ENCODE measurements around the gene CDKN1B. TPM values are rescaled to one million over a fixed set of nuclear protein-coding genes. Genes with fewer than 3 reads are reported as not detected.

The CDKN1B gene
- total and polyA plus RNA-seq, 12 donors, result 18.2 to 97.8 (median 60.3) TPM

- TF ChIP-seq POLR2A (IDR thresholded peaks at IDR 0.05), result no peak
- no peak for TF ChIP-seq CTCF (IDR thresholded peaks at IDR 0.05)
- no peak for DNase-seq
- 89 to 98% (median 93%) methylated on average over 2 of the region's 2 CpGs for WGBS, 4 donors
- H3K4me3 ChIP-seq, result no peak overlapping the region
- no peak overlapping the region for H3K27ac ChIP-seq
- intact Hi-C loops (cut with DNase I), result no loop called here
- peaks cover 0 to 1% of the 10 kb centered on the region in 2 donors for H3K4me1 ChIP-seq (replicated peaks in 1 of 2)
- no peaks in the 10 kb centered on the region for H3K9me3 ChIP-seq (replicated peaks in 1 of 3)
- H3K27me3 ChIP-seq, result no peaks in the 10 kb centered on the region
- no peaks in the 10 kb centered on the region for H3K36me3 ChIP-seq (replicated peaks in 1 of 2)
Measured at GRCh38 chr12:12691549-12691948, 25.6 kb upstream of the CDKN1B start.

GRCh38 chr12:12693111-12693671, 24.0 kb upstream of the CDKN1B start:
- no peaks in the 10 kb centered on the region for H3K9me3 ChIP-seq (replicated peaks in 1 of 3)
- WGBS, 4 donors, result 64 to 76% (median 70%) methylated on average over 3 of the region's 3 CpGs
- no peak for DNase-seq
- intact Hi-C loops (cut with DNase I), result no loop called here
- H3K27ac ChIP-seq, result no peak overlapping the region
- no peaks in the 10 kb centered on the region for H3K36me3 ChIP-seq (replicated peaks in 1 of 2)
- H3K27me3 ChIP-seq, result no peaks in the 10 kb centered on the region
- no peak overlapping the region for H3K4me3 ChIP-seq
- H3K4me1 ChIP-seq (replicated peaks in 1 of 2), result peaks cover 0 to 10% of the 10 kb centered on the region in 2 donors
- no peak for TF ChIP-seq POLR2A (IDR thresholded peaks at IDR 0.05)
- no peak for TF ChIP-seq CTCF (IDR thresholded peaks at IDR 0.05)

GRCh38 chr12:12696562-12697383, 20.4 kb upstream of the CDKN1B start:
- peak; percentile 91 to 98 (median 93) for DNase-seq
- 0 to 2% (median 1%) methylated on average over 29 of the region's 29 CpGs for WGBS, 4 donors
- TF ChIP-seq POLR2A (IDR thresholded peaks at IDR 0.05) (peak in 1 of 2 donors; percentile 86), CTCF (IDR thresholded peaks at IDR 0.05) (no peak)
- Histone ChIP-seq H3K36me3 (replicated peaks in 1 of 2) (no peaks in the 10 kb centered on the region), H3K9me3 (replicated peaks in 1 of 3) (no peaks in the 10 kb centered on the region), H3K4me3 (peak overlapping the region in 2 of 4 donors; percentile 49 to 61), H3K27me3 (no peaks in the 10 kb centered on the region), H3K4me1 (replicated peaks in 1 of 2) (peaks cover 0 to 10% of the 10 kb centered on the region in 2 donors), H3K27ac (peak overlapping the region; percentile 70 to 95 (median 90))
- intact Hi-C loops (cut with DNase I), result loop anchor here in 1 of 2 donors (5.0 kb wide), 1 partner anchor 134 kb away; the partner anchor contains the start of gene DUSP16

GRCh38 chr12:12699345-12699744, 17.8 kb upstream of the CDKN1B start:
- no peak for TF ChIP-seq POLR2A (IDR thresholded peaks at IDR 0.05)
- 73 to 85% (median 79%) methylated on average over 1 of the region's 1 CpG for WGBS, 4 donors
- intact Hi-C loops (cut with DNase I), result loop anchor here in 1 of 2 donors (5.0 kb wide), 1 partner anchor 137 kb away; the partner anchor contains the start of gene DUSP16
- H3K4me3 ChIP-seq, result no peak overlapping the region
- no peaks in the 10 kb centered on the region for H3K36me3 ChIP-seq (replicated peaks in 1 of 2)
- peaks cover 0 to 16% of the 10 kb centered on the region in 2 donors for H3K4me1 ChIP-seq (replicated peaks in 1 of 2)
- no peaks in the 10 kb centered on the region for H3K9me3 ChIP-seq (replicated peaks in 1 of 3)
- H3K27me3 ChIP-seq, result no peaks in the 10 kb centered on the region
- no peak for DNase-seq
- no peak overlapping the region for H3K27ac ChIP-seq

All from adrenal gland (tissue), 12 donors.